GM12878 (cell line): ENCODE data around the gene STEAP1B.

Experiments
- CHD4 ChIP-seq: fragments of 200-600 bp; sonication (generic); IDR thresholded peaks from 2 replicates; pipeline ENCODE4 v1.6.1; 2016; ENCODE audit warnings: mild to moderate bottlenecking
- EP300 ChIP-seq, 2 experiments: fragments of 150-350 bp in 1 of 2; IDR thresholded peaks; 2 replicates each; pipeline ENCODE4 v1.6.1; 2011 to 2012; ENCODE audit warnings: low read depth in 2 of 2, low read length in 2 of 2, borderline replicate concordance in 1 of 2, improper control_type of control experiment in 1 of 2, inconsistent platforms in 1 of 2; ENCODE audit not compliant: control insufficient read depth in 1 of 2
- NR2F1 ChIP-seq: fragments of 450-650 bp; conservative IDR thresholded peaks from 2 replicates; pipeline ENCODE4 v1.6.1; 2017; ENCODE audit warnings: mild to moderate bottlenecking
- POLR2A ChIP-seq: IDR thresholded peaks from 2 replicates; pipeline ENCODE4 v1.6.1; 2011; ENCODE audit warnings: low read depth, mild to moderate bottlenecking, low read length
- TF ChIP-seq, protein P1 (sequence below), 3 experiments: IDR thresholded peaks in 2 of 3; conservative IDR thresholded peaks in 1 of 3; 2 replicates each; pipeline ENCODE4 v1.5.1; 2011; ENCODE audit warnings: low read depth in 3 of 3, low read length in 3 of 3, mild to moderate bottlenecking in 3 of 3, control low read depth in 2 of 3, moderate library complexity in 2 of 3, inconsistent platforms in 1 of 3, mixed read lengths in 1 of 3; ENCODE audit not compliant: control insufficient read depth in 2 of 3, insufficient read depth in 1 of 3; ENCODE audit errors: extremely low read depth in 1 of 3

DNA sequence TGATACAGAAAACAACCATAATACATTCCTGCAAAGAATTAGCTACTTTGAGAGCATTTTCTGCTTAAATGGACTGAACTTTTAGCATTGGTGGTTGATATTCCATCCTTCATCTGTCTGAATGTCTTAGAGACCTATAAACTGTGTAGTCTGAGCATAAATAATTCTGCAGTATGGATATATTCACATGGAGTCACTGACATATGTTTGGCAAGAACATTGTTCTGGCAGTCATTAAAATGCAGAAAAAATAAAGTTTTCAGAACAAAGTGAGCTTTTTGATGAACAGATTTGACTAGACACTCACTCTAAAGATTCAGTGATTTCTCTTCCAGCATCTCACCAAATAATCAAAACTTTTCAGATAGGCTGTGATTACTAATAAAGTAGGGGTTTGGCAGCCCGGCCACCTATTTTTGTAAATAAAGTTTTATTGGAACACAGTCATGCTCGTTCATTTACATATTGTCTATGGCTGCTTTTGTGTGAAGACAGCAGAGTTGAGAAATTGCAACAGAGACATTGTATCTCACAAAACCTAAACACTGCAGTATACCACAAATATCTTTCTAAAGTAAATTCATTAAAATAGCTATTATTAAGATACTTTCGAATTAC, 98.9 kb downstream of the STEAP1B start:
- TF ChIP-seq POLR2A (no peak), NR2F1 (no peak), EP300 (IDR thresholded peaks at IDR 0.05; ENCODE audit: borderline replicate concordance in 1 of 2, control insufficient read depth in 1 of 2, low read depth in 2 of 2, low read length in 2 of 2) (no peak), CHD4 (no peak)
- TF ChIP-seq, protein P1, sequence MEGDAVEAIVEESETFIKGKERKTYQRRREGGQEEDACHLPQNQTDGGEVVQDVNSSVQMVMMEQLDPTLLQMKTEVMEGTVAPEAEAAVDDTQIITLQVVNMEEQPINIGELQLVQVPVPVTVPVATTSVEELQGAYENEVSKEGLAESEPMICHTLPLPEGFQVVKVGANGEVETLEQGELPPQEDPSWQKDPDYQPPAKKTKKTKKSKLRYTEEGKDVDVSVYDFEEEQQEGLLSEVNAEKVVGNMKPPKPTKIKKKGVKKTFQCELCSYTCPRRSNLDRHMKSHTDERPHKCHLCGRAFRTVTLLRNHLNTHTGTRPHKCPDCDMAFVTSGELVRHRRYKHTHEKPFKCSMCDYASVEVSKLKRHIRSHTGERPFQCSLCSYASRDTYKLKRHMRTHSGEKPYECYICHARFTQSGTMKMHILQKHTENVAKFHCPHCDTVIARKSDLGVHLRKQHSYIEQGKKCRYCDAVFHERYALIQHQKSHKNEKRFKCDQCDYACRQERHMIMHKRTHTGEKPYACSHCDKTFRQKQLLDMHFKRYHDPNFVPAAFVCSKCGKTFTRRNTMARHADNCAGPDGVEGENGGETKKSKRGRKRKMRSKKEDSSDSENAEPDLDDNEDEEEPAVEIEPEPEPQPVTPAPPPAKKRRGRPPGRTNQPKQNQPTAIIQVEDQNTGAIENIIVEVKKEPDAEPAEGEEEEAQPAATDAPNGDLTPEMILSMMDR (IDR thresholded peaks at IDR 0.05 in 2 of 3, conservative IDR thresholded peaks at IDR 0.05 in 1 of 3; ENCODE audit: control insufficient read depth in 2 of 3, extremely low read depth in 1 of 3, insufficient read depth in 1 of 3, low read depth in 3 of 3, low read length in 3 of 3), result no peak
